ENCODE data around the gene INSM1. TPM values are rescaled to one million over a fixed set of nuclear protein-coding genes. Genes with fewer than 3 reads are reported as not detected.

INSM1 gene
- total and polyA plus RNA-seq, 2 experiments from 2014 or later = 1.7 to 2.3 TPM

GRCh38 chr20:20391115-20391514 is 23.2 kb downstream of the INSM1 start:
- DNase-seq (ENCODE audit: low spot score) = no peak
- Histone ChIP-seq H3K27ac (no peak overlapping the region), H3K79me2 (no peaks in the 10 kb centered on the region), H3K9me2 (replicated peaks; ENCODE audit: insufficient read depth) (no peaks in the 10 kb centered on the region), H4K20me1 (ENCODE audit: insufficient read depth, poor library complexity, severe bottlenecking) (no peaks in the 10 kb centered on the region), H3K4me2 (no peak overlapping the region), H3K4me1 (ENCODE audit: insufficient read depth) (no peaks in the 10 kb centered on the region), H3K27me3 (no peaks in the 10 kb centered on the region), H3K36me3 (replicated peaks; ENCODE audit: insufficient read depth, low read depth) (no peaks in the 10 kb centered on the region), H3K9me3 (ENCODE audit: low read depth) (no peaks in the 10 kb centered on the region), H2AFZ (no peak overlapping the region), H3K4me3 (no peak overlapping the region)
- TF ChIP-seq EZH2phosphoT487 (IDR thresholded peaks at IDR 0.05; ENCODE audit: low read depth, severe bottlenecking, unreplicated experiment) (no peak), EZH2 (IDR thresholded peaks at IDR 0.05; ENCODE audit: borderline replicate concordance) (no peak)
- TF ChIP-seq, protein P1, sequence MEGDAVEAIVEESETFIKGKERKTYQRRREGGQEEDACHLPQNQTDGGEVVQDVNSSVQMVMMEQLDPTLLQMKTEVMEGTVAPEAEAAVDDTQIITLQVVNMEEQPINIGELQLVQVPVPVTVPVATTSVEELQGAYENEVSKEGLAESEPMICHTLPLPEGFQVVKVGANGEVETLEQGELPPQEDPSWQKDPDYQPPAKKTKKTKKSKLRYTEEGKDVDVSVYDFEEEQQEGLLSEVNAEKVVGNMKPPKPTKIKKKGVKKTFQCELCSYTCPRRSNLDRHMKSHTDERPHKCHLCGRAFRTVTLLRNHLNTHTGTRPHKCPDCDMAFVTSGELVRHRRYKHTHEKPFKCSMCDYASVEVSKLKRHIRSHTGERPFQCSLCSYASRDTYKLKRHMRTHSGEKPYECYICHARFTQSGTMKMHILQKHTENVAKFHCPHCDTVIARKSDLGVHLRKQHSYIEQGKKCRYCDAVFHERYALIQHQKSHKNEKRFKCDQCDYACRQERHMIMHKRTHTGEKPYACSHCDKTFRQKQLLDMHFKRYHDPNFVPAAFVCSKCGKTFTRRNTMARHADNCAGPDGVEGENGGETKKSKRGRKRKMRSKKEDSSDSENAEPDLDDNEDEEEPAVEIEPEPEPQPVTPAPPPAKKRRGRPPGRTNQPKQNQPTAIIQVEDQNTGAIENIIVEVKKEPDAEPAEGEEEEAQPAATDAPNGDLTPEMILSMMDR (IDR thresholded peaks at IDR 0.05; ENCODE audit: poor library complexity) = no peak
- WGBS (ENCODE audit: low lambda C conversion rate, missing lambda C conversion rate) = 87% methylated on average over 4 of the region's 4 CpGs

GRCh38 chr20:20391766-20392165 is 23.9 kb downstream of the INSM1 start:
- no peaks in the 10 kb centered on the region for H3K4me1 ChIP-seq (ENCODE audit: insufficient read depth)
- H3K79me2 ChIP-seq = no peaks in the 10 kb centered on the region
- no peaks in the 10 kb centered on the region for H3K36me3 ChIP-seq (replicated peaks; ENCODE audit: insufficient read depth, low read depth)
- TF ChIP-seq, protein P1 (IDR thresholded peaks at IDR 0.05; ENCODE audit: poor library complexity) = no peak
- no peak for TF ChIP-seq EZH2phosphoT487 (IDR thresholded peaks at IDR 0.05; ENCODE audit: low read depth, severe bottlenecking, unreplicated experiment)
- TF ChIP-seq EZH2 (IDR thresholded peaks at IDR 0.05; ENCODE audit: borderline replicate concordance) = no peak
- H3K9me2 ChIP-seq (replicated peaks; ENCODE audit: insufficient read depth) = no peaks in the 10 kb centered on the region
- no peak for DNase-seq (ENCODE audit: low spot score)
- no peaks in the 10 kb centered on the region for H3K9me3 ChIP-seq (ENCODE audit: low read depth)
- no peak overlapping the region for H2AFZ ChIP-seq
- H3K27me3 ChIP-seq = no peaks in the 10 kb centered on the region
- H3K4me3 ChIP-seq = no peak overlapping the region
- no peaks in the 10 kb centered on the region for H4K20me1 ChIP-seq (ENCODE audit: insufficient read depth, poor library complexity, severe bottlenecking)
- no peak overlapping the region for H3K27ac ChIP-seq
- no peak overlapping the region for H3K4me2 ChIP-seq
- 97% methylated on average over 13 of the region's 13 CpGs for WGBS (ENCODE audit: low lambda C conversion rate, missing lambda C conversion rate)

DNA sequence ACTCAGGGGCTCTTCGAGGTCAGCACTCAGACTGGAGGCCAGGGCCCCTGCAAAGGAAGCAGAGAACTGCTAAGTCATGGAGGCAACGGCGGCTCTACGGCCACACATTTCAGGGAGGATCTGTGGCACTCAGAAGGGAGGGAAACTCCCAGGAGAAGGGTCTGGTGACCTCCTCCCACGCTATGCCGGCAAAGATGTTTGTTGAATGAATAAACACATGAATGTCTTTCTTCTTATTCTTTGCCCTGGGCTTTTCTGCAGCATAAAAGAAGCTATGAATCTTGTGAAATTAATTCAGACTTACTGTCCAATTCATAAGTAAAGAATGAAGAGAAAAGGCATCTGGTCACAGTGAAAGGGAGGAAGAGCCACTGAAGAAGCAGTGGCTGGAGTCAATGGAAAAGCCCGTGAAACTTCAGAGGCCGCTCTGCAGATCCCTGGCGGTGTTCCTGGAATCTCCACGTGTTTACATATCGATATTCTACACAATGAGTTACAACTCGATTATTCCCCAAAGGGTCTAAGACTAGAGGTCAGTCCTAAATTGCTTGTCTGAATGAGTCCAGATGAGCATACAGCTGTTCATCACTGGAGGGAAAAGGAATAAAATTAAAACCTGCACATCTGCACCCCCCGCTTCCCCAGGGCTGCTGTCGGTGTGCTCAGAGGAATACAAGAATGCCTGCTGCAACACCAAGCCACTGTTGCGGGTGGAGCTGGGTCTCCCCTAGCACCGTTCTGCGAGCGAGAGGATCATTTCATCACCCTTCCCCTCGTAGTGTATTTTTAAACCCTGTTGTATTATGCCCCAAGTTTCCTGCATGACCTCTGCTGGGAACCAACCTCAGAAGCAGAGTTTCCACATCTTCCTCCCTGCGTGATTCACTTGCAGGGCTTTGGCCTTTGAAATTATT is 25.6 kb downstream of the INSM1 start:
- Histone ChIP-seq H3K4me1 (ENCODE audit: insufficient read depth) (no peaks in the 10 kb centered on the region), H2AFZ (no peak overlapping the region), H3K4me3 (no peak overlapping the region), H3K36me3 (replicated peaks; ENCODE audit: insufficient read depth, low read depth) (no peaks in the 10 kb centered on the region), H3K27ac (no peak overlapping the region), H4K20me1 (ENCODE audit: insufficient read depth, poor library complexity, severe bottlenecking) (no peaks in the 10 kb centered on the region), H3K9me3 (ENCODE audit: low read depth) (no peaks in the 10 kb centered on the region), H3K27me3 (no peaks in the 10 kb centered on the region), H3K4me2 (no peak overlapping the region), H3K9me2 (replicated peaks; ENCODE audit: insufficient read depth) (no peaks in the 10 kb centered on the region), H3K79me2 (no peaks in the 10 kb centered on the region)
- DNase-seq (ENCODE audit: low spot score) = no peak
- TF ChIP-seq EZH2 (IDR thresholded peaks at IDR 0.05; ENCODE audit: borderline replicate concordance) = no peak
- TF ChIP-seq EZH2phosphoT487 (IDR thresholded peaks at IDR 0.05; ENCODE audit: low read depth, severe bottlenecking, unreplicated experiment) = no peak
- TF ChIP-seq, protein P1 (IDR thresholded peaks at IDR 0.05; ENCODE audit: poor library complexity) = no peak
- WGBS (ENCODE audit: low lambda C conversion rate, missing lambda C conversion rate) = 86% methylated on average over 20 of the region's 20 CpGs

Measured in hepatocyte (in vitro differentiated cells).